GM12872 (cell line): ENCODE data around the gene ADORA1.

Experiments
- CTCF ChIP-seq: IDR thresholded peaks from 3 replicates; pipeline ENCODE4 v1.5.1; 2011; ENCODE audit warnings: low read depth, mild to moderate bottlenecking, low read length, moderate library complexity; ENCODE audit not compliant: insufficient read depth

ADORA1 gene

GRCh38 chr1:203179667-203180005 lies 52.1 kb downstream of the ADORA1 start:
- no peak for TF ChIP-seq CTCF

- no peak for TF ChIP-seq CTCF
Observed at GRCh38 chr1:203180611-203181330, 53.2 kb downstream of the ADORA1 start.

- no peak for TF ChIP-seq CTCF
Observed at GRCh38 chr1:203181586-203182386, 54.3 kb downstream of the ADORA1 start.

- TF ChIP-seq CTCF = no peak
Observed at GRCh38 chr1:203182387-203182953, 54.9 kb downstream of the ADORA1 start.

- TF ChIP-seq CTCF = no peak
Observed at GRCh38 chr1:203183828-203184227, 56.3 kb downstream of the ADORA1 start.

- no peak for TF ChIP-seq CTCF
Observed at GRCh38 chr1:203184467-203184866, 56.9 kb downstream of the ADORA1 start.

- TF ChIP-seq CTCF = no peak
Observed at GRCh38 chr1:203185061-203185461, 57.5 kb downstream of the ADORA1 start.
